Measurements from ENCODE around the gene GOLGA7B. TPM values are rescaled to one million over a fixed set of nuclear protein-coding genes. Genes with fewer than 3 reads are reported as not detected.
"Not testable (repeated sequence)": the region's sequence is repeated elsewhere in the genome, so short reads cannot be mapped to it uniquely, and the experiment has no call there.

Gene GOLGA7B
- total RNA-seq, 1 donor from 2014 or later: not detected

- intact Hi-C loops (cut with micrococcal nuclease): no loop called here
- no peak for ATAC-seq
- no peak for DNase-seq
These were observed 21.8 kb upstream of the GOLGA7B start for GRCh38 chr10:97827702-97828291.

GRCh38 chr10:97828721-97829120 is 20.9 kb upstream of the GOLGA7B start:
- ATAC-seq (no peak), DNase-seq (no peak)
- intact Hi-C loops (cut with micrococcal nuclease): no loop called here

- ATAC-seq (no peak), DNase-seq (no peak)
- intact Hi-C loops (cut with micrococcal nuclease): no loop called here
These were observed 19.6 kb upstream of the GOLGA7B start for GRCh38 chr10:97830064-97830463.

- DNase-seq: no peak
- no peak for ATAC-seq
- intact Hi-C loops (cut with micrococcal nuclease): no loop called here
These were observed 18.4 kb upstream of the GOLGA7B start for GRCh38 chr10:97831259-97831658.

GRCh38 chr10:97836446-97836845 is 13.2 kb upstream of the GOLGA7B start:
- intact Hi-C loops (cut with micrococcal nuclease): no loop called here
- DNase-seq (no peak), ATAC-seq (no peak)

GRCh38 chr10:97838091-97838490 is 11.6 kb upstream of the GOLGA7B start:
- DNase-seq (no peak), ATAC-seq (no peak)
- intact Hi-C loops (cut with micrococcal nuclease): no loop called here

- ATAC-seq; DNase-seq; intact Hi-C loops (cut with micrococcal nuclease): not testable (repeated sequence)
These were observed 8.5 kb upstream of the GOLGA7B start for GRCh38 chr10:97841166-97841565.

GRCh38 chr10:97842114-97842513 is 7.5 kb upstream of the GOLGA7B start:
- ATAC-seq, DNase-seq: not testable (repeated sequence)

GRCh38 chr10:97842656-97843280 is 6.9 kb upstream of the GOLGA7B start:
- intact Hi-C loops (cut with micrococcal nuclease): no loop called here
- ATAC-seq (no peak), DNase-seq (no peak)

More at GRCh38 chr10:97842114-97842513, 7.5 kb upstream of the GOLGA7B start:
- intact Hi-C loops (cut with micrococcal nuclease): not testable (repeated sequence)

- intact Hi-C loops (cut with micrococcal nuclease): no loop called here
- no peak for ATAC-seq
- no peak for DNase-seq
These were observed 6.4 kb upstream of the GOLGA7B start for GRCh38 chr10:97843281-97843671.

- DNase-seq; ATAC-seq; intact Hi-C loops (cut with micrococcal nuclease): not testable (repeated sequence)
These were observed 5.7 kb upstream of the GOLGA7B start for GRCh38 chr10:97843972-97844371.

GRCh38 chr10:97844678-97845077 is 5.0 kb upstream of the GOLGA7B start:
- intact Hi-C loops (cut with micrococcal nuclease): no loop called here
- no peak for ATAC-seq
- DNase-seq: no peak

- intact Hi-C loops (cut with micrococcal nuclease): no loop called here
- DNase-seq (no peak), ATAC-seq (no peak)
These were observed 448 bp upstream of the GOLGA7B start for GRCh38 chr10:97849103-97849686.

GRCh38 chr10:97850446-97850845 is 803 bp downstream of the GOLGA7B start:
- no peak for DNase-seq
- ATAC-seq: no peak
- intact Hi-C loops (cut with micrococcal nuclease): no loop called here

- DNase-seq: no peak
- no peak for ATAC-seq
- intact Hi-C loops (cut with micrococcal nuclease): no loop called here
These were observed 1.8 kb downstream of the GOLGA7B start for GRCh38 chr10:97851341-97852001.

- no peak for DNase-seq
- intact Hi-C loops (cut with micrococcal nuclease): no loop called here
- no peak for ATAC-seq
These were observed 2.6 kb downstream of the GOLGA7B start for GRCh38 chr10:97852277-97852676.

GRCh38 chr10:97852840-97853405 is 3.3 kb downstream of the GOLGA7B start:
- no peak for DNase-seq
- ATAC-seq: no peak
- intact Hi-C loops (cut with micrococcal nuclease): no loop called here

GRCh38 chr10:97854743-97855142 is 5.1 kb downstream of the GOLGA7B start:
- ATAC-seq (no peak), DNase-seq (no peak)
- intact Hi-C loops (cut with micrococcal nuclease): no loop called here

GRCh38 chr10:97858001-97858439 is 8.4 kb downstream of the GOLGA7B start:
- ATAC-seq (no peak), DNase-seq (no peak)
- intact Hi-C loops (cut with micrococcal nuclease): no loop called here

Measured in left ventricle myocardium superior (tissue), 1 donor.